Retina (tissue), 1 donor: ENCODE data around the gene PCYT2.

ENCODE experiments used
- DNase-seq: peaks from one replicate; pipeline ENCODE4 v3.0.0-alpha.2; 2016

The PCYT2 gene

GRCh38 chr17:81942167-81942553 is 31.0 kb upstream of the PCYT2 start:
- DNase-seq, result no peak

GRCh38 chr17:81941484-81942166 is 30.4 kb upstream of the PCYT2 start:
- DNase-seq, result peak; percentile 67

GRCh38 chr17:81940538-81941483 is 29.6 kb upstream of the PCYT2 start:
- no peak for DNase-seq

- no peak for DNase-seq
Observed at GRCh38 chr17:81939881-81940385, 28.7 kb upstream of the PCYT2 start.

GRCh38 chr17:81939218-81939617 is 28.0 kb upstream of the PCYT2 start:
- no peak for DNase-seq

GRCh38 chr17:81935709-81936084 is 24.5 kb upstream of the PCYT2 start:
- DNase-seq, result no peak

GRCh38 chr17:81934850-81935708 is 23.9 kb upstream of the PCYT2 start:
- DNase-seq, result no peak

- no peak for DNase-seq
Observed at GRCh38 chr17:81934098-81934757, 23.0 kb upstream of the PCYT2 start.

GRCh38 chr17:81933178-81933699 is 22.0 kb upstream of the PCYT2 start:
- no peak for DNase-seq

GRCh38 chr17:81932333-81932983 is 21.3 kb upstream of the PCYT2 start:
- DNase-seq, result no peak

GRCh38 chr17:81931557-81932332 is 20.5 kb upstream of the PCYT2 start:
- no peak for DNase-seq

GRCh38 chr17:81931189-81931556 is 20.0 kb upstream of the PCYT2 start:
- DNase-seq, result no peak

- DNase-seq, result no peak
Observed at GRCh38 chr17:81930142-81931125, 19.2 kb upstream of the PCYT2 start.

- no peak for DNase-seq
Observed at GRCh38 chr17:81929253-81930141, 18.3 kb upstream of the PCYT2 start.

GRCh38 chr17:81928544-81929252 is 17.5 kb upstream of the PCYT2 start:
- peak; percentile 58 for DNase-seq

GRCh38 chr17:81927653-81928543 is 16.7 kb upstream of the PCYT2 start, which contains the start of gene MAFG:
TSS of gene MAFG (minus strand) at chr17:81927735. CDS start at chr17:81923185, 4,550 bp downstream.
- peak; percentile 99 for DNase-seq
